Psoas muscle (tissue), 8 donors: Measurements from ENCODE around the gene CRLF2. TPM values are rescaled to one million over a fixed set of nuclear protein-coding genes. Genes with fewer than 3 reads are reported as not detected.
A peak's percentile ranks its signal among the peaks of the same experiment; 100 is the strongest.

ENCODE experiments used
- ATAC-seq, 4 donors: fragments of 200-7000 bp; cut with Tn5 transposase; one replicate each; pipeline ENCODE4 v1.9.1; 2020; ENCODE audit warnings: moderate library complexity in 3 of 4, mild to moderate bottlenecking in 2 of 4
- DNase-seq, 2 donors: peaks; one replicate each; pipeline ENCODE4 v3.0.0-alpha.2; 2020
- H3K27ac ChIP-seq: fragments of 200-600 bp; one replicate; pipeline ENCODE4 v1.8.0; 2022
- H3K27me3 ChIP-seq, 3 donors: fragments of 200-600 bp in 1 of 3; one replicate each; pipeline versions ENCODE4 v1.6.1 to v1.8.0; 2013 to 2022; ENCODE audit warnings: low read length in 2 of 3, mild to moderate bottlenecking in 2 of 3, moderate library complexity in 1 of 3; ENCODE audit not compliant: insufficient read depth in 3 of 3
- H3K36me3 ChIP-seq, 2 donors: fragments of 200-600 bp in 1 of 2; one replicate each; pipeline versions ENCODE4 v1.6.1 to v1.8.0; 2013 to 2022; ENCODE audit warnings: low read depth in 1 of 2, mild to moderate bottlenecking in 1 of 2, moderate library complexity in 1 of 2; ENCODE audit not compliant: insufficient read depth in 1 of 2
- H3K4me1 ChIP-seq: fragments of 200-600 bp; one replicate; pipeline ENCODE4 v1.8.0; 2022
- H3K4me3 ChIP-seq: fragments of 200-600 bp; one replicate; pipeline ENCODE4 v1.8.0; 2022; ENCODE audit warnings: mild to moderate bottlenecking
- H3K9me3 ChIP-seq: fragments of 200-600 bp; one replicate; pipeline ENCODE4 v1.8.0; 2022
- CTCF ChIP-seq: fragments of 200-600 bp; IDR thresholded peaks from one replicate; pipeline ENCODE4 v1.8.0; 2022; ENCODE audit warnings: antibody characterized with exemption
- WGBS, 3 donors: extraction: QIAGEN DNeasy Blood & Tissue Kit; methylation state at CpG; one replicate each; pipeline versions ENCODE4 v1.1.6 to v1.1.7; 2013; 5-methylcytosine and 5-hydroxymethylcytosine counted together
- intact Hi-C, 2 donors: fragments of 100-400 bp; cut with DNase I; formaldehyde crosslinking; loops; one replicate each; pipeline versions ENCODE4 v1.11.0 to v1.14.2; 2022
- polyA plus RNA-seq, 3 donors: library from polyadenylated mRNA; stranded (reverse); fragments of 200-250 nt; gene quantifications; one replicate each; pipeline ENCODE4 v1.2.3, GENCODE V29; 2013
- total RNA-seq, 4 donors: library from RNA; stranded (reverse); fragmentation: NEBNext Ultra II Directional in 2 of 4; extraction: Animal tissue kit (Norgen Biotek cat#: 25700) in 2 of 4; gene quantifications; one replicate each; pipeline versions ENCODE4 v1.2.1 to v1.2.4, GENCODE V29; 2021 to 2023
- donor health status: healthy with polysubstance abuse.
- donor health status: DM: no; HTN: no; CAD: no; lungs with moderate emphysema.
- donor health status: Bipolar disorder and iron deficiency.
- donor health status: healthy.
- donor health status: DM: yes; HTN: yes; CAD: no.
- donor health status: DM: no; HTN: no; CAD: no.
- donor health status: DM: no; HTN: no; CAD: no.
- donor health status: DM: yes; HTN: yes; CAD: no.

Gene CRLF2
- total and polyA plus RNA-seq, 7 donors: 0.13 to 0.15 TPM; not detected in 5

GRCh38 chrX:1167466-1167865 lies 45.0 kb downstream of the CRLF2 start:
- 63 to 68% (median 66%) methylated on average over 4 of the region's 4 CpGs for WGBS, 3 donors
- peaks cover 0 to 4% (median 0%) of the 10 kb centered on the region in 3 donors for H3K27me3 ChIP-seq
- no peak for TF ChIP-seq CTCF
- intact Hi-C loops: no loop called here
- H3K4me1 ChIP-seq: no peaks in the 10 kb centered on the region
- H3K36me3 ChIP-seq: no peaks in the 10 kb centered on the region
- H3K9me3 ChIP-seq: no peaks in the 10 kb centered on the region
- no peak overlapping the region for H3K4me3 ChIP-seq
- ATAC-seq (no peak), DNase-seq (no peak)
- no peak overlapping the region for H3K27ac ChIP-seq

GRCh38 chrX:1165535-1166196 lies 46.8 kb downstream of the CRLF2 start:
- intact Hi-C loops: no loop called here
- TF ChIP-seq CTCF: no peak
- no peaks in the 10 kb centered on the region for H3K4me1 ChIP-seq
- H3K27ac ChIP-seq: no peak overlapping the region
- DNase-seq: no peak
- H3K9me3 ChIP-seq: no peaks in the 10 kb centered on the region
- no peak for ATAC-seq
- WGBS, 3 donors: 6 to 12% (median 8%) methylated on average over 12 of the region's 12 CpGs
- no peaks in the 10 kb centered on the region for H3K36me3 ChIP-seq
- no peak overlapping the region for H3K4me3 ChIP-seq
- peaks cover 0 to 4% (median 0%) of the 10 kb centered on the region in 3 donors for H3K27me3 ChIP-seq

GRCh38 chrX:1164322-1165288 lies 47.8 kb downstream of the CRLF2 start:
- TF ChIP-seq CTCF: no peak
- DNase-seq (peak in 1 of 2 donors; percentile 15), ATAC-seq (no peak)
- no peaks in the 10 kb centered on the region for H3K4me1 ChIP-seq
- H3K27ac ChIP-seq: no peak overlapping the region
- 12 to 18% (median 15%) methylated on average over 18 of the region's 18 CpGs for WGBS, 3 donors
- peaks cover 0 to 4% (median 0%) of the 10 kb centered on the region in 3 donors for H3K27me3 ChIP-seq
- no peak overlapping the region for H3K4me3 ChIP-seq
- no peaks in the 10 kb centered on the region for H3K9me3 ChIP-seq
- intact Hi-C loops: no loop called here
- H3K36me3 ChIP-seq: no peaks in the 10 kb centered on the region

GRCh38 chrX:1163231-1163630 lies 49.2 kb downstream of the CRLF2 start:
- 67 to 73% (median 70%) methylated on average over 11 of the region's 11 CpGs for WGBS, 3 donors
- Histone ChIP-seq H3K4me1 (no peaks in the 10 kb centered on the region), H3K9me3 (no peaks in the 10 kb centered on the region), H3K4me3 (no peak overlapping the region), H3K36me3 (no peaks in the 10 kb centered on the region), H3K27me3 (peaks cover 0 to 4% (median 0%) of the 10 kb centered on the region in 3 donors), H3K27ac (no peak overlapping the region)
- intact Hi-C loops: no loop called here
- no peak for TF ChIP-seq CTCF
- DNase-seq (no peak), ATAC-seq (no peak)
